H1 (cell line): ENCODE data around the gene ITGA3. TPM values are rescaled to one million over a fixed set of nuclear protein-coding genes. Genes with fewer than 3 reads are reported as not detected.

Source experiments
- CTCF ChIA-PET: fragments of 300-600 bp; sonication (Branson Sonifier 250); formaldehyde crosslinking; loops from one replicate; lab custom pipeline; 2021; ENCODE audit not compliant: partially characterized antibody; lab: Charles Lee
- POLR2A ChIA-PET: fragments of 300-600 bp; sonication (Branson Sonifier 250); formaldehyde crosslinking; loops from one replicate; lab custom pipeline; 2021; ENCODE audit warnings: inconsistent platforms; ENCODE audit not compliant: partially characterized antibody; lab: Charles Lee
- DNase-seq, 2 experiments: peaks; one replicate each; pipeline versions ENCODE4 v3.0.0 to v3.0.0-alpha.2; 2010 to 2022; ENCODE audit warnings: low spot score in 2 of 2, low read depth in 1 of 2, mixed read lengths in 1 of 2
- FAIRE-seq: peaks from 2 replicates; lab custom pipeline; 2011; peaks lifted over from hg19 to GRCh38; lab: Jason Lieb, UNC
- H2AFZ ChIP-seq: 2 replicates; pipeline ENCODE4 v1.8.1; 2012; ENCODE audit warnings: low read length, inconsistent platforms
- H2AK5ac ChIP-seq: 2 replicates; pipeline ENCODE4 v1.6.1; 2013; ENCODE audit warnings: low read depth, low read length
- H2BK120ac ChIP-seq: replicated peaks from 2 replicates; pipeline ENCODE3; 2013; ENCODE audit warnings: low read depth, low read length, inconsistent platforms
- H2BK12ac ChIP-seq: 2 replicates; pipeline ENCODE4 v1.6.1; 2013; ENCODE audit warnings: low read depth, low read length
- H2BK15ac ChIP-seq: 2 replicates; pipeline ENCODE4 v1.6.1; 2013; ENCODE audit warnings: low read length
- H2BK20ac ChIP-seq: 2 replicates; pipeline ENCODE4 v1.6.1; 2013; ENCODE audit warnings: low read length
- H2BK5ac ChIP-seq: 2 replicates; pipeline ENCODE4 v1.6.1; 2013; ENCODE audit warnings: low read depth, low read length
- H3K14ac ChIP-seq: 2 replicates; pipeline ENCODE4 v1.6.1; 2013; ENCODE audit warnings: inconsistent platforms; ENCODE audit not compliant: insufficient read length
- H3K18ac ChIP-seq: 2 replicates; pipeline ENCODE4 v1.6.1; 2013; ENCODE audit warnings: low read length; ENCODE audit errors: extremely low read depth
- H3K23ac ChIP-seq: 2 replicates; pipeline ENCODE4 v1.6.1; 2013; ENCODE audit warnings: inconsistent platforms; ENCODE audit not compliant: insufficient read length
- H3K23me2 ChIP-seq: 2 replicates; pipeline ENCODE4 v1.6.1; 2013; ENCODE audit warnings: low read depth, low read length
- H3K27ac ChIP-seq: 2 replicates; pipeline ENCODE4 v1.6.1; 2011; ENCODE audit warnings: low read depth, low read length, inconsistent platforms
- H3K27me3 ChIP-seq, 4 experiments: replicated peaks in 1 of 4; 1 replicate in 1 of 4; 2 replicates in 3 of 4; pipeline versions ENCODE4 v1.6.1 to v1.8.1; 2011 to 2013; ENCODE audit warnings: low read length in 3 of 4, mild to moderate bottlenecking in 3 of 4, inconsistent platforms in 2 of 4, mixed read lengths in 2 of 4, moderate library complexity in 1 of 4; ENCODE audit not compliant: control insufficient read depth in 3 of 4, insufficient read depth in 3 of 4; ENCODE audit errors: extremely low read depth in 1 of 4
- H3K36me3 ChIP-seq, 4 experiments: 2 replicates each; pipeline versions ENCODE4 v1.6.1 to v1.8.1; 2011 to 2013; ENCODE audit warnings: mild to moderate bottlenecking in 4 of 4, low read length in 3 of 4, moderate library complexity in 2 of 4, control low read depth in 1 of 4, inconsistent platforms in 1 of 4; ENCODE audit not compliant: insufficient read depth in 4 of 4, control insufficient read depth in 2 of 4
- H3K4ac ChIP-seq: replicated peaks from 2 replicates; pipeline ENCODE3; 2013; ENCODE audit warnings: low read length, low read depth, mixed read lengths, inconsistent platforms; ENCODE audit not compliant: insufficient read length
- H3K4me1 ChIP-seq, 4 experiments: replicated peaks in 1 of 4; 1 replicate in 1 of 4; 2 replicates in 3 of 4; pipeline versions ENCODE4 v1.6.1 to v1.8.1; 2011 to 2013; ENCODE audit warnings: low read length in 3 of 4, inconsistent platforms in 2 of 4, mixed read lengths in 1 of 4; ENCODE audit not compliant: insufficient read depth in 4 of 4, control insufficient read depth in 3 of 4
- H3K4me2 ChIP-seq, 2 experiments: 2 replicates each; pipeline versions ENCODE4 v1.6.1 to v1.8.1; 2011 to 2013; ENCODE audit warnings: low read depth in 2 of 2, low read length in 2 of 2, control low read depth in 1 of 2, inconsistent platforms in 1 of 2, mild to moderate bottlenecking in 1 of 2; ENCODE audit not compliant: insufficient read depth in 1 of 2
- H3K4me3 ChIP-seq, 4 experiments: fragments of 200-600, 300-600 bp in 1 of 4; sonication (generic), shearing (Covaris generic), sonication (Bioruptor Twin) in 1 of 4; 2 replicates each; pipeline versions ENCODE4 v1.5.1 to v1.8.1; 2011 to 2016; ENCODE audit warnings: low read length in 4 of 4, low read depth in 3 of 4, control low read depth in 2 of 4, inconsistent platforms in 2 of 4, mild to moderate bottlenecking in 2 of 4, mixed read lengths in 1 of 4, moderate library complexity in 1 of 4; ENCODE audit not compliant: insufficient read depth in 2 of 4; ENCODE audit errors: extremely low read depth in 1 of 4
- H3K56ac ChIP-seq: replicated peaks from 2 replicates; pipeline ENCODE3; 2013; ENCODE audit warnings: low read depth, mild to moderate bottlenecking, mixed read lengths, low read length, inconsistent platforms; ENCODE audit not compliant: insufficient read length
- H3K79me1 ChIP-seq: 2 replicates; pipeline ENCODE4 v1.6.1; 2013; ENCODE audit warnings: low read depth, low read length, control low read depth
- H3K79me2 ChIP-seq, 2 experiments: 2 replicates each; pipeline versions ENCODE4 v1.6.1 to v1.8.1; 2012 to 2013; ENCODE audit warnings: low read length in 2 of 2, mild to moderate bottlenecking in 2 of 2, inconsistent platforms in 1 of 2; ENCODE audit not compliant: insufficient read depth in 2 of 2, control insufficient read depth in 1 of 2
- H3K9ac ChIP-seq, 4 experiments: replicated peaks in 1 of 4; 1 replicate in 1 of 4; 2 replicates in 3 of 4; pipeline versions ENCODE4 v1.6.1 to v1.8.1; 2011 to 2013; ENCODE audit warnings: low read depth in 3 of 4, low read length in 3 of 4, control low read depth in 2 of 4, mild to moderate bottlenecking in 2 of 4, moderate library complexity in 2 of 4, inconsistent platforms in 1 of 4; ENCODE audit errors: extremely low read depth in 1 of 4
- H3K9me3 ChIP-seq, 2 experiments: 2 replicates each; pipeline versions ENCODE4 v1.6.1 to v1.8.1; 2012 to 2013; ENCODE audit warnings: mild to moderate bottlenecking in 2 of 2, moderate library complexity in 2 of 2, control low read depth in 1 of 2, inconsistent platforms in 1 of 2, low read depth in 1 of 2, low read length in 1 of 2, mixed read lengths in 1 of 2; ENCODE audit not compliant: insufficient read depth in 2 of 2
- H4K20me1 ChIP-seq, 2 experiments: replicated peaks in 1 of 2; 2 replicates each; pipeline versions ENCODE3 to v1.8.1; 2011 to 2013; ENCODE audit warnings: inconsistent platforms in 2 of 2, low read length in 2 of 2, mild to moderate bottlenecking in 1 of 2; ENCODE audit not compliant: insufficient read depth in 2 of 2, control insufficient read depth in 1 of 2
- H4K5ac ChIP-seq: 2 replicates; pipeline ENCODE4 v1.6.1; 2013; ENCODE audit warnings: low read length, low read depth, mixed read lengths, inconsistent platforms; ENCODE audit not compliant: insufficient read length
- H4K8ac ChIP-seq: 2 replicates; pipeline ENCODE4 v1.8.0; 2013; ENCODE audit warnings: mild to moderate bottlenecking, moderate library complexity, low read length, inconsistent platforms; ENCODE audit not compliant: insufficient read depth; ENCODE audit errors: extremely low read depth
- H4K91ac ChIP-seq: replicated peaks from 2 replicates; pipeline ENCODE3; 2013; ENCODE audit warnings: low read length, mixed read lengths, inconsistent platforms; ENCODE audit not compliant: insufficient read length
- ASH2L ChIP-seq: fragments of 200-600, 300-600 bp; sonication (generic); IDR thresholded peaks from one replicate; pipeline ENCODE4 v1.7.1; 2017; ENCODE audit warnings: low read length
- CHD2 ChIP-seq: IDR thresholded peaks from 2 replicates; pipeline ENCODE4 v1.6.1; 2012; ENCODE audit warnings: low read length, improper control_type of control experiment
- MAX ChIP-seq: IDR thresholded peaks from 2 replicates; pipeline ENCODE4 v1.6.1; 2012; ENCODE audit warnings: inconsistent platforms
- RAD21 ChIP-seq, 2 experiments: IDR thresholded peaks in 1 of 2; conservative IDR thresholded peaks in 1 of 2; 2 replicates each; pipeline ENCODE4 v1.6.1; 2011; ENCODE audit warnings: low read depth in 2 of 2, low read length in 2 of 2, improper control_type of control experiment in 1 of 2, inconsistent platforms in 1 of 2, mild to moderate bottlenecking in 1 of 2, moderate library complexity in 1 of 2
- RXRA ChIP-seq: IDR thresholded peaks from 2 replicates; pipeline ENCODE4 v1.6.1; 2011; ENCODE audit warnings: low read depth, mild to moderate bottlenecking, low read length, moderate library complexity; ENCODE audit not compliant: insufficient read depth
- WGBS, 2 experiments: shearing (Covaris generic) in 1 of 2; methylation state at CpG; one replicate each; pipeline versions ENCODE4 v1.1.6 to v1.1.7; 2013 to 2015; ENCODE audit warnings: low lambda C conversion rate in 2 of 2, mixed read lengths in 2 of 2, inconsistent platforms in 1 of 2, low coverage in 1 of 2, missing lambda C conversion rate in 1 of 2; ENCODE audit not compliant: insufficient replicate concordance in 2 of 2, insufficient coverage in 1 of 2, insufficient read length in 1 of 2; ENCODE audit errors: extremely low coverage in 1 of 2, missing lambda C conversion rate in 1 of 2; 5-methylcytosine and 5-hydroxymethylcytosine counted together
- polyA plus RNA-seq, 7 experiments: library from polyadenylated mRNA; depleted of rRNA in 3 of 7; stranded (reverse) in 5 of 7; unstranded in 2 of 7; fragments of >200 nt in 5 of 7; fragments of 200-250 nt in 2 of 7; gene quantifications; 1 replicate in 5 of 7; 2 replicates in 1 of 7; 4 replicates in 1 of 7; pipeline versions ENCODE4 v1.2.1 to v1.2.3, GENCODE V29; 2011 to 2013; ENCODE audit warnings: missing spikeins in 2 of 7, mixed read lengths in 2 of 7
- total RNA-seq: library from RNA; stranded (reverse); fragmentation: NEBNext Ultra II Directional; extraction: Animal tissue kit (Norgen Biotek cat#: 25700); gene quantifications from 2 replicates; pipeline ENCODE4 v1.2.1, GENCODE V29; 2021
- TF ChIP-seq, protein P1 (sequence below): IDR thresholded peaks from 2 replicates; pipeline ENCODE4 v1.6.1; 2011; ENCODE audit warnings: low read length, improper control_type of control experiment

The ITGA3 gene
- total and polyA plus RNA-seq, 2 of the 8 experiments (the other 6 are each of a cell fraction or from before 2014, with no cell fraction given): 24.0 to 24.2 TPM

DNA sequence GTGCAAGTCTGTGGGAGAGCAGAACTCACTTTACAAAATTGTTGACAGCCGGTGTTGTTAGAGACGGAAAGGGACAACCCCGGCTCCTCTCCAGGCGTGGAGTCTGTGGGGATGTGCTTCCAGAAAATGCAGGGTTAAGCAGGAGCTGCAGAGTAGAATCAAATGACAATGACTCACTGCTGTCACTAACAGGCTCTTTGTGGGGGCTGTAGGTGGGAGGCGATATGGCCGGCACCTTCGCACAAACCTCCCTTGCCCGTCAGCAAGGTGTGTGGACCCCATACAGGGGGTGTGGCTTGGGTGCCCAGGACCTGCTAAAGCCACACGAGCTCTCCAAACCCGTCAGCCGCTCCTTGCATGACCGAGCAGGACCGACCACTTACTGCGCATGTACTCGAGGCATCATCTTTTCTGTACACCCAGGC, 45.0 kb downstream of the ITGA3 start:
- peaks cover 0 to 25% (median 15%) of the 10 kb centered on the region in 4 experiments; a peak in 6 of 7 replicates for H3K4me1 ChIP-seq
- H3K27me3 ChIP-seq: no peaks in the 10 kb centered on the region; a peak in 1 of 7 replicates
- peaks cover 0 to under 1% of the 10 kb centered on the region in 2 experiments; a peak in 1 of 4 replicates for H3K79me2 ChIP-seq
- H3K4ac ChIP-seq: no peak overlapping the region
- peak overlapping the region; percentile 72; the same call in 1 of the 2 replicates for H2BK15ac ChIP-seq
- CTCF ChIA-PET: interaction anchor here (0.6 to 15.7 kb wide), 10 partner anchors 9 to 264 kb away, joined by 3 to 412 read pairs (median 4); no protein-coding TSS in a partner anchor
- H2BK12ac ChIP-seq: 0 out of 2 replicates have a peak overlapping the region, but pooled peaks have one; percentile 43
- TF ChIP-seq, protein P1, sequence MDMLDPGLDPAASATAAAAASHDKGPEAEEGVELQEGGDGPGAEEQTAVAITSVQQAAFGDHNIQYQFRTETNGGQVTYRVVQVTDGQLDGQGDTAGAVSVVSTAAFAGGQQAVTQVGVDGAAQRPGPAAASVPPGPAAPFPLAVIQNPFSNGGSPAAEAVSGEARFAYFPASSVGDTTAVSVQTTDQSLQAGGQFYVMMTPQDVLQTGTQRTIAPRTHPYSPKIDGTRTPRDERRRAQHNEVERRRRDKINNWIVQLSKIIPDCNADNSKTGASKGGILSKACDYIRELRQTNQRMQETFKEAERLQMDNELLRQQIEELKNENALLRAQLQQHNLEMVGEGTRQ: no peak
- TF ChIP-seq MAX (no peak), RAD21 (IDR thresholded peaks at IDR 0.05 in 1 of 2, conservative IDR thresholded peaks at IDR 0.05 in 1 of 2; ENCODE audit: low read depth in 2 of 2, low read length in 2 of 2) (no peak), RXRA (no peak), CHD2 (no peak), ASH2L (no peak)
- TF ChIP-seq, all 59 proteins: peak for 0
- DNase-seq (no peak), FAIRE-seq (no peak)
- POLR2A ChIA-PET: interaction anchor here (1.7 kb wide), 1 partner anchor 10 kb away, joined by 6 read pairs; no protein-coding TSS in a partner anchor
- Histone ChIP-seq H4K20me1 (peaks cover 0 to 2% of the 10 kb centered on the region in 2 experiments), H3K4me2 (peak overlapping the region; percentile 43 to 56; a peak in 3 of 4 replicates), H3K23ac (no peak overlapping the region), H3K9me3 (no peaks in the 10 kb centered on the region), H3K18ac (no peak overlapping the region; the same call in 1 of the 2 replicates), H4K5ac (no peak overlapping the region), H3K9ac (no peak overlapping the region; a peak in 1 of 7 replicates), H2AFZ (no peak overlapping the region), H4K8ac (peak overlapping the region; percentile 15; the same call in 1 of the 2 replicates), H3K14ac (no peak overlapping the region), H4K91ac (peak overlapping the region; percentile 29), H2BK120ac (no peak overlapping the region), H2BK20ac (no peak overlapping the region; the same call in 1 of the 2 replicates), H3K4me3 (peak overlapping the region in 2 of 4 experiments; percentile 15 to 16; a peak in 3 of 8 replicates), H3K23me2 (peaks cover 5% of the 10 kb centered on the region; the same call in 1 of the 2 replicates), H3K36me3 (peaks cover 0 to 9% (median 0%) of the 10 kb centered on the region in 4 experiments; a peak in 1 of 8 replicates), H3K56ac (no peak overlapping the region), H3K27ac (no peak overlapping the region), H2BK5ac (no peak overlapping the region; the same call in 1 of the 2 replicates), H2AK5ac (no peak overlapping the region), H3K79me1 (peaks cover 3% of the 10 kb centered on the region)
- 55% methylated on average over 15 of the region's 15 CpGs; no CpG with 5 or more reads in 1 of the 2 experiments for WGBS, 2 experiments
